Measurements from ENCODE around the gene GLIS1. TPM values are rescaled to one million over a fixed set of nuclear protein-coding genes. Genes with fewer than 3 reads are reported as not detected.

The GLIS1 gene
- total and polyA plus RNA-seq, 2 experiments from 2014 or later = 0.22 to 0.61 TPM

- TF ChIP-seq EZH2 (IDR thresholded peaks at IDR 0.05; ENCODE audit: insufficient read depth, poor library complexity, severe bottlenecking) = no peak
- no peak for TF ChIP-seq EZH2phosphoT487 (IDR thresholded peaks at IDR 0.05; ENCODE audit: insufficient read depth, low read depth)
- Histone ChIP-seq H3K4me1 (ENCODE audit: insufficient read depth) (no peaks in the 10 kb centered on the region), H3K27me3 (replicated peaks; ENCODE audit: insufficient read depth) (no peaks in the 10 kb centered on the region), H3K9me3 (ENCODE audit: low read depth) (no peaks in the 10 kb centered on the region), H2AFZ (no peak overlapping the region), H4K20me1 (ENCODE audit: insufficient read depth) (no peaks in the 10 kb centered on the region), H3F3A (ENCODE audit: insufficient read depth) (no peaks in the 10 kb centered on the region), H3K9me2 (ENCODE audit: insufficient read depth) (no peaks in the 10 kb centered on the region), H3K27ac (no peak overlapping the region), H3K4me3 (no peak overlapping the region), H3K4me2 (ENCODE audit: unreplicated experiment) (no peak overlapping the region), H3K9ac (no peak overlapping the region), H3K79me2 (ENCODE audit: insufficient read depth) (no peaks in the 10 kb centered on the region), H3K36me3 (ENCODE audit: low read depth) (no peaks in the 10 kb centered on the region)
- 33 to 37% methylated on average over 3 of the region's 3 CpGs for WGBS, 2 experiments (ENCODE audit: low coverage in 1 of 2, low lambda C conversion rate in 2 of 2, missing lambda C conversion rate in 2 of 2)
- no peak for DNase-seq
- in situ Hi-C loops (cut with MboI) = no loop called here
Observed at GRCh38 chr1:53567450-53567849, 171.5 kb downstream of the GLIS1 start.

GRCh38 chr1:53563611-53564010 is 175.4 kb downstream of the GLIS1 start:
- no peaks in the 10 kb centered on the region for H3F3A ChIP-seq (ENCODE audit: insufficient read depth)
- no peaks in the 10 kb centered on the region for H3K9me3 ChIP-seq (ENCODE audit: low read depth)
- no peak overlapping the region for H3K4me3 ChIP-seq
- no peaks in the 10 kb centered on the region for H4K20me1 ChIP-seq (ENCODE audit: insufficient read depth)
- H3K36me3 ChIP-seq (ENCODE audit: low read depth) = no peaks in the 10 kb centered on the region
- no peak overlapping the region for H3K4me2 ChIP-seq (ENCODE audit: unreplicated experiment)
- no peak for TF ChIP-seq EZH2phosphoT487 (IDR thresholded peaks at IDR 0.05; ENCODE audit: insufficient read depth, low read depth)
- no peak for TF ChIP-seq EZH2 (IDR thresholded peaks at IDR 0.05; ENCODE audit: insufficient read depth, poor library complexity, severe bottlenecking)
- no peak overlapping the region for H3K9ac ChIP-seq
- no peaks in the 10 kb centered on the region for H3K27me3 ChIP-seq (replicated peaks; ENCODE audit: insufficient read depth)
- WGBS, 2 experiments (ENCODE audit: low coverage in 1 of 2, low lambda C conversion rate in 2 of 2, missing lambda C conversion rate in 2 of 2) = 75 to 76% methylated on average over 4 of the region's 4 CpGs
- in situ Hi-C loops (cut with MboI) = no loop called here
- no peak overlapping the region for H2AFZ ChIP-seq
- H3K79me2 ChIP-seq (ENCODE audit: insufficient read depth) = no peaks in the 10 kb centered on the region
- no peaks in the 10 kb centered on the region for H3K4me1 ChIP-seq (ENCODE audit: insufficient read depth)
- no peaks in the 10 kb centered on the region for H3K9me2 ChIP-seq (ENCODE audit: insufficient read depth)
- DNase-seq = no peak
- no peak overlapping the region for H3K27ac ChIP-seq

- no peaks in the 10 kb centered on the region for H3F3A ChIP-seq (ENCODE audit: insufficient read depth)
Observed at GRCh38 chr1:53562981-53563379, 176.0 kb downstream of the GLIS1 start.

GRCh38 chr1:53562291-53562980 is 176.5 kb downstream of the GLIS1 start:
- no peak for DNase-seq
- 64 to 68% methylated on average over 14 of the region's 14 CpGs for WGBS, 2 experiments (ENCODE audit: low coverage in 1 of 2, low lambda C conversion rate in 2 of 2, missing lambda C conversion rate in 2 of 2)
- Histone ChIP-seq H3K36me3 (ENCODE audit: low read depth) (no peaks in the 10 kb centered on the region), H3K4me1 (ENCODE audit: insufficient read depth) (no peaks in the 10 kb centered on the region), H3K9me3 (ENCODE audit: low read depth) (no peaks in the 10 kb centered on the region), H3K9me2 (ENCODE audit: insufficient read depth) (no peaks in the 10 kb centered on the region), H3K27me3 (replicated peaks; ENCODE audit: insufficient read depth) (no peaks in the 10 kb centered on the region), H3K4me3 (no peak overlapping the region), H3K79me2 (ENCODE audit: insufficient read depth) (no peaks in the 10 kb centered on the region), H4K20me1 (ENCODE audit: insufficient read depth) (no peaks in the 10 kb centered on the region), H3K27ac (no peak overlapping the region), H2AFZ (no peak overlapping the region), H3F3A (ENCODE audit: insufficient read depth) (no peaks in the 10 kb centered on the region), H3K9ac (no peak overlapping the region), H3K4me2 (ENCODE audit: unreplicated experiment) (no peak overlapping the region)
- in situ Hi-C loops (cut with MboI) = no loop called here
- TF ChIP-seq EZH2phosphoT487 (IDR thresholded peaks at IDR 0.05; ENCODE audit: insufficient read depth, low read depth) = no peak
- TF ChIP-seq EZH2 (IDR thresholded peaks at IDR 0.05; ENCODE audit: insufficient read depth, poor library complexity, severe bottlenecking) = no peak

More at GRCh38 chr1:53562981-53563379, 176.0 kb downstream of the GLIS1 start:
- TF ChIP-seq EZH2phosphoT487 (IDR thresholded peaks at IDR 0.05; ENCODE audit: insufficient read depth, low read depth) (no peak), EZH2 (IDR thresholded peaks at IDR 0.05; ENCODE audit: insufficient read depth, poor library complexity, severe bottlenecking) (no peak)
- Histone ChIP-seq H3K4me2 (ENCODE audit: unreplicated experiment) (no peak overlapping the region), H3K4me3 (no peak overlapping the region), H3K9ac (no peak overlapping the region), H2AFZ (no peak overlapping the region), H3K9me2 (ENCODE audit: insufficient read depth) (no peaks in the 10 kb centered on the region), H3K9me3 (ENCODE audit: low read depth) (no peaks in the 10 kb centered on the region), H3K36me3 (ENCODE audit: low read depth) (no peaks in the 10 kb centered on the region), H3K27ac (no peak overlapping the region), H3K79me2 (ENCODE audit: insufficient read depth) (no peaks in the 10 kb centered on the region), H4K20me1 (ENCODE audit: insufficient read depth) (no peaks in the 10 kb centered on the region), H3K27me3 (replicated peaks; ENCODE audit: insufficient read depth) (no peaks in the 10 kb centered on the region), H3K4me1 (ENCODE audit: insufficient read depth) (no peaks in the 10 kb centered on the region)
- in situ Hi-C loops (cut with MboI) = no loop called here
- 74 to 81% methylated on average over 3 of the region's 3 CpGs for WGBS, 2 experiments (ENCODE audit: low coverage in 1 of 2, low lambda C conversion rate in 2 of 2, missing lambda C conversion rate in 2 of 2)
- no peak for DNase-seq

Data from GM23248 (cell line).